Astrocyte of the cerebellum (primary cell): ENCODE data around the gene CENPP.

ENCODE experiments used
- DNase-seq: peaks from one replicate; pipeline ENCODE4 v3.0.0-alpha.2; 2011; ENCODE audit warnings: low read depth
- H3K4me3 ChIP-seq: 2 replicates; pipeline ENCODE4 v1.5.1; 2011; ENCODE audit warnings: mild to moderate bottlenecking, low read depth, low read length, moderate library complexity
- CTCF ChIP-seq: IDR thresholded peaks from 2 replicates; pipeline ENCODE4 v1.5.1; 2012; ENCODE audit warnings: low read length, low read depth, moderate library complexity, mild to moderate bottlenecking; ENCODE audit errors: missing control alignments
- in situ Hi-C: cut with HindIII; loops from 2 replicates; pipeline ENCODE4 v1.10.0; 2017; ENCODE audit warnings: low sequenced_read_pairs

The CENPP gene

GRCh38 chr9:92613268-92614122 is 287.7 kb downstream of the CENPP start:
- H3K4me3 ChIP-seq: no peak overlapping the region
- no peak for DNase-seq
- TF ChIP-seq CTCF: no peak
- in situ Hi-C loops: no loop called here

DNA sequence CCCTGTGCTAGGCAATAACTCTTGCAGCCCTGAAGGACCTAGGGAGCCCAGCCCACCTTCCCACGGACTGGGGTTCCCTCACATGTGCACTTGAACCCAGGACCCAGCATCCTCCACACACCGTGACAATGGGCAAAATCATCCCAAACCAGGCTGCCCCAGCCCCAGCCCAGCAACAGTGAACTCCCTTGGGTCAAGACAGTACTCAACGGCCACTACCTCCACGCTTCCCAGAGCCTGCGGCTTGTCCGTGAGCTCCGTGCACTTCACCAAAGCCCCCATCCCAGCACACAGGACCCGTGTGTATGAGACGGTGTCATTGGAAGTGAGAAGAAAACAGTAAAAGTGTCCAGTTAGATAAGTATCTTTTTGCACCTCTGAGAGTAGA is 288.4 kb downstream of the CENPP start:
- no peak for TF ChIP-seq CTCF
- in situ Hi-C loops: no loop called here
- DNase-seq: no peak
- H3K4me3 ChIP-seq: no peak overlapping the region

DNA sequence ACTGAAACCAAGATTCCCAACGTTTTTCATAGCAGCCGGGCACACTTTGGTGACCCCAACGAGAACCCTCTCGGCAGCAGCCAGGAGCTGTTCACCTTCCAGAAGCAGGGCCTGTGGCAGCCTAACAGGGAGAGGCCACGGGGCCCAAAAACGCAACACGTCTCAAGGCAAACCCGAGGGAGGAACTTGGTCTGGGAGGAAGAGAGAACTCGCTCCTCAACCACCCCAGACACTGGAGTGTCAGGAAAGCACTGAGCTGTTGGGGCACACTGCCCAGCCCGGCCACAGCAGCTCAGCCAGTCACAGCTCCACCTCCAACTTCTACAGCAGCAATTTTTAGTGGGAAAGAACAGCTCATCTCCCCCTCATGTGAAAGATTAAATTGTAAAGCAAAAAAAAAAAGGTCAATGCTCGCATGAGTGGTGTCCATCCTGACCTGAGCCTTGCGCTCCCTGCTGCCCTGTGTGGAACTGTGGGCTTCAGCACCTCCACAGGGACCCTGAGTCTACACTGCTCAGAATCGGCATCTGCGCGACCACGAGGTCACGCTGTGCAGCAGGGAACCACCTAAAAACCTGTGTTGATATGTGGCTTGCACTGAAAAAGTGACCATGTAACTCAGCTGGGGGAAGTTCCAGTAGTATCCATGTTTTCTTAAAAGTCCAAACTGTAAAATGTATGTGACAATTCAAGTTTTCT is 289.2 kb downstream of the CENPP start:
- no peak for DNase-seq
- in situ Hi-C loops: no loop called here
- no peak overlapping the region for H3K4me3 ChIP-seq
- TF ChIP-seq CTCF: no peak

DNA sequence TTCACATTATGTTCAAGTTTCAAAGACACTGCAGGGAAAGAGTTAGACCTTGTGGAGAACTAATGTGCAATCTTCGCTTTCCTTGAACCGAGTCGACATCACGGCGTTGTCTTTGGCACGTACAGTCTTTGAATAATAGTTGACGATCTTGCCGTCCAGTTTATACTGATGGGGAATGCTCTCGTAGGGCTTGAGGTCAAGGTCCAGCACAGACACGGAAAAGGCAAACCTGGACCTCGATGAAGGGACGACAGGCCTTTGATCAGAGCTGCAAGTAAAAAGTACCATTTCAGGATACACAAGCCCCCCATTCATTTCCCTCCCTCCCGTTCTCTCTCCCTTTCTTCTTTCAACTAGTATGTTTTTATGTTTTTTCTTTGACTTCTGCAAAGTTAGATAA is 290.0 kb downstream of the CENPP start:
- H3K4me3 ChIP-seq: no peak overlapping the region
- in situ Hi-C loops: no loop called here
- DNase-seq: no peak
- TF ChIP-seq CTCF: no peak

DNA sequence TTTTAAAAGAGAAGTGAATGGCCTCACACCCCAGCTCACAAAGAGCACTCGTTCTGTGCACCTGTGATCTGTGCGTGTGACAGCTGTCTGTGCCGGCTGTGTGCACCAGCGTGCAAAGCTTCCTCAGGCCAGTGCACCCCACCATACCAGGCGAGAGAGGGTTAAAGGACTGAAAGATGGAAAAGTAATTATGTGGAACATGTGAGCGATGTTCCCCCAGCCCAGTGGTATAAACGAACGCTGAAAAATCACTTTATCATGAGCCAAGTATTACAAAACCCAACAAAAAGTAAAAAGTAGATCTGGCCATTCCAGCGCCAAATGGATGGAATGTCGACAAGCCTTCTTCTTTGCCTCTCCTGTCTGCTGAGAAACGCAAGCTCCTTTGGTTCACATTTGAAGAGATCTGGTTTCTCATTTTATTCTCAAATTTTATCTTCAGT is 290.5 kb downstream of the CENPP start:
- H3K4me3 ChIP-seq: no peak overlapping the region
- in situ Hi-C loops: no loop called here
- DNase-seq: no peak
- TF ChIP-seq CTCF: no peak

- in situ Hi-C loops: no loop called here
- TF ChIP-seq CTCF: no peak
- H3K4me3 ChIP-seq: no peak overlapping the region
- no peak for DNase-seq
Observed at GRCh38 chr9:92616655-92617111, 290.9 kb downstream of the CENPP start.
